Endothelial cell (in vitro differentiated cells): Measurements from ENCODE around the gene ATP4B. TPM values are rescaled to one million over a fixed set of nuclear protein-coding genes. Genes with fewer than 3 reads are reported as not detected.

Experiments
- DNase-seq: peaks from one replicate; pipeline ENCODE4 v3.0.0; 2021; ENCODE audit warnings: low spot score
- H3K27ac Mint-ChIP-seq: one replicate; pipeline ENCODE4 v1.8.0; 2021; ENCODE audit warnings: mixed read lengths, inconsistent platforms; ENCODE audit not compliant: unreplicated experiment
- H3K27me3 Mint-ChIP-seq: one replicate; pipeline ENCODE4 v1.8.0; 2021; ENCODE audit warnings: mild to moderate bottlenecking, moderate library complexity, mixed read lengths, inconsistent platforms; ENCODE audit not compliant: unreplicated experiment
- H3K36me3 Mint-ChIP-seq: one replicate; pipeline ENCODE4 v1.8.0; 2021; ENCODE audit warnings: mild to moderate bottlenecking, low read depth, mixed read lengths, inconsistent platforms; ENCODE audit not compliant: unreplicated experiment
- H3K4me1 Mint-ChIP-seq: one replicate; pipeline ENCODE4 v1.8.0; 2021; ENCODE audit warnings: mild to moderate bottlenecking, mixed read lengths, inconsistent platforms; ENCODE audit not compliant: unreplicated experiment
- H3K4me3 Mint-ChIP-seq: one replicate; pipeline ENCODE4 v1.8.0; 2021; ENCODE audit warnings: mild to moderate bottlenecking, mixed read lengths, inconsistent platforms; ENCODE audit not compliant: unreplicated experiment
- H3K9me3 Mint-ChIP-seq: one replicate; pipeline ENCODE4 v1.8.0; 2021; ENCODE audit warnings: mixed read lengths, inconsistent platforms; ENCODE audit not compliant: unreplicated experiment
- CTCF ChIP-seq: fragments of 200-600 bp; sonication (generic); IDR thresholded peaks from one replicate; pipeline ENCODE4 v1.5.0; 2021; ENCODE audit warnings: antibody characterized with exemption; ENCODE audit not compliant: unreplicated experiment
- total RNA-seq: library from RNA; stranded (reverse); fragmentation: NEBNext Ultra II Directional; extraction: Animal tissue kit (Norgen Biotek cat#: 25700); gene quantifications from one replicate; pipeline ENCODE4 v1.2.1, GENCODE V29; 2021; ENCODE audit not compliant: unreplicated experiment

ATP4B gene
- total RNA-seq, 1 donor from 2014 or later, result not detected

GRCh38 chr13:113646921-113647340 is 11.1 kb downstream of the ATP4B start:
- peaks cover 4% of the 10 kb centered on the region for H3K27me3 Mint-ChIP-seq
- peaks cover 16% of the 10 kb centered on the region for H3K4me1 Mint-ChIP-seq
- no peak overlapping the region for H3K4me3 Mint-ChIP-seq
- TF ChIP-seq CTCF, result no peak
- peaks cover 12% of the 10 kb centered on the region for H3K36me3 Mint-ChIP-seq
- H3K27ac Mint-ChIP-seq, result no peak overlapping the region
- no peaks in the 10 kb centered on the region for H3K9me3 Mint-ChIP-seq
- no peak for DNase-seq

- H3K27me3 Mint-ChIP-seq, result peaks cover 4% of the 10 kb centered on the region
- no peak overlapping the region for H3K4me3 Mint-ChIP-seq
- no peak for DNase-seq
- TF ChIP-seq CTCF, result no peak
- peaks cover 13% of the 10 kb centered on the region for H3K36me3 Mint-ChIP-seq
- no peak overlapping the region for H3K27ac Mint-ChIP-seq
- H3K9me3 Mint-ChIP-seq, result no peaks in the 10 kb centered on the region
- peaks cover 16% of the 10 kb centered on the region for H3K4me1 Mint-ChIP-seq
Measured at GRCh38 chr13:113646376-113646775, 11.6 kb downstream of the ATP4B start.

- H3K4me3 Mint-ChIP-seq, result no peak overlapping the region
- TF ChIP-seq CTCF, result no peak
- H3K27ac Mint-ChIP-seq, result no peak overlapping the region
- peaks cover 19% of the 10 kb centered on the region for H3K36me3 Mint-ChIP-seq
- no peaks in the 10 kb centered on the region for H3K9me3 Mint-ChIP-seq
- peaks cover 15% of the 10 kb centered on the region for H3K4me1 Mint-ChIP-seq
- DNase-seq, result no peak
- H3K27me3 Mint-ChIP-seq, result peaks cover 4% of the 10 kb centered on the region
Measured at GRCh38 chr13:113645329-113645728, 12.7 kb downstream of the ATP4B start.

- Mint-ChIP-seq H3K36me3 (peaks cover 20% of the 10 kb centered on the region), H3K4me1 (peaks cover 10% of the 10 kb centered on the region), H3K27ac (no peak overlapping the region), H3K9me3 (no peaks in the 10 kb centered on the region), H3K4me3 (no peak overlapping the region), H3K27me3 (peaks cover 2% of the 10 kb centered on the region)
- DNase-seq, result no peak
- TF ChIP-seq CTCF, result no peak
Measured at GRCh38 chr13:113644800-113645199, 13.2 kb downstream of the ATP4B start.

- peaks cover 23% of the 10 kb centered on the region for H3K36me3 Mint-ChIP-seq
- H3K4me3 Mint-ChIP-seq, result no peak overlapping the region
- H3K27ac Mint-ChIP-seq, result no peak overlapping the region
- H3K4me1 Mint-ChIP-seq, result peaks cover 5% of the 10 kb centered on the region
- no peak for TF ChIP-seq CTCF
- no peak for DNase-seq
- no peaks in the 10 kb centered on the region for H3K27me3 Mint-ChIP-seq
- H3K9me3 Mint-ChIP-seq, result no peaks in the 10 kb centered on the region
Measured at GRCh38 chr13:113643593-113643992, 14.4 kb downstream of the ATP4B start.
